DMS153 treated with DMSO at 0.1 percent for 48 hours (cell line): ENCODE measurements around the gene TMEM232.
"Not testable (repeated sequence)": the region's sequence is repeated elsewhere in the genome, so short reads cannot be mapped to it uniquely, and the experiment has no call there.

Experiments used
- DNase-seq: peaks from one replicate; lab custom pipeline; 2025; ENCODE audit not compliant: unreplicated experiment; lab: John Stamatoyannopoulos, UW

TMEM232 gene

DNA sequence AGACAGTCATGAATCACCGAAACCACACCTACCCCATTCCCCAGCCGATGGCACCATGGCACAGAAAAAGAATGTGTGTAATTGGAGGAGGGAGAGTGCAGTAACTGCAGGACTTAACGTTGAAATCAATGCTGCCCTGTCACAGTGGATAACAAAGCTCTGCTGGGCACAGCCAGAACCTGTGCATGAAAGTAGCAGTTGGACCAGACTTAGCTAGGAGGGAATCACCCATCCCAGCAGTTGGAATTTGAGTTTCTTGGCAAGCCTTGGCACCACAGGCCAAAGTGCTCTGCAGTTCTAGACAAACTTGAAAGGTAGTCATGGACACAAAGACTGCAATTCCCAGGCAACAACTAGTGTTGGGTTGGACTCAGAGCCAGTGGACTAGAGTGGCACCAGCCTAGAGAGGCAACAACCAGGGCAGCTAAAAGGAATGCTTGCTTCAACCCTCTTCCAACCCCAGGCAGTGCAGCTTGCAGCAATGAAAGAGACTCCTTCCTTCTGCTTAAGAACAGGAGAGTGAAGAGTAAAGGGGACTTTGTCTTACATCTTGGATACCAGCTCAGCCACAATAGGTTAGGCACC is 19.1 kb downstream of the TMEM232 start:
- no peak for DNase-seq

GRCh38 chr5:110705349-110705748 is 21.1 kb downstream of the TMEM232 start:
- no peak for DNase-seq

DNA sequence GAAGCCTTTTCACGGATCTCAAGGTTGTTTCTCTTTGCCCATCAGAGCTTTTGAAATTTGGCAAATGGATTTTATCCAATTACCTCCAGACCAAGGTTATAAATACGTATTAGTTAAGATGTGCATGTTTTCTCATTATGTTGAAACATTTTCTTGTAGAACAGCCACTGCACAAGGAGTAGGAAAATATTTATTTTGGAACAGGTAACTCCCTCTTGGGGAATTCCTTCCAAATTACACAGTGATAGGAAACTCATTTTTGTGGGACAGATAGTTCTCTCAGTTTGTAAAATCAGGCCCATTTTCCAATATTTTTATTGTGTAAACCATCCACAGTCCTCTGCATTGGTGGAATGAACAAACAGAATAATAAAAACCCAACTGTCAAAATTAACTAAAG is 23.0 kb downstream of the TMEM232 start:
- no peak for DNase-seq

GRCh38 chr5:110702704-110703103 is 23.8 kb downstream of the TMEM232 start:
- DNase-seq: no peak

DNA sequence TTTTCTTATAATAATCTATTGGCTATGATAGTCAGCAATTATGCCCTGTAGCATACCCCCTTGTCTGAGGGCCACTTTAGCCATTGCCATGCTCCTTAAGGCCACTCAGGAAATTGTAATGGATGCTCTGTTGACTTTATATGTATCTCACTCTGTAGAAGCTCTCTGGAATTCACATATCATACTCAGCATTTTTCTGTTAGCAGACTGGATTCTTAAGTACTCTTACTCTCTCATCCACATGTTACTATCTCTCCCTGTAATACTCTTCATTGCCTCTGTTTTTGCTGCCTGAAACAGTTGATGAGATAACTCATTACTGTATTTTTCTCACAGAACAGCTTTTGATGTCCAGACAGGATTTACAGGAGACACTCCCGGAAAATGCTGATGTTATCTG is 24.2 kb downstream of the TMEM232 start:
- DNase-seq: no peak

DNA sequence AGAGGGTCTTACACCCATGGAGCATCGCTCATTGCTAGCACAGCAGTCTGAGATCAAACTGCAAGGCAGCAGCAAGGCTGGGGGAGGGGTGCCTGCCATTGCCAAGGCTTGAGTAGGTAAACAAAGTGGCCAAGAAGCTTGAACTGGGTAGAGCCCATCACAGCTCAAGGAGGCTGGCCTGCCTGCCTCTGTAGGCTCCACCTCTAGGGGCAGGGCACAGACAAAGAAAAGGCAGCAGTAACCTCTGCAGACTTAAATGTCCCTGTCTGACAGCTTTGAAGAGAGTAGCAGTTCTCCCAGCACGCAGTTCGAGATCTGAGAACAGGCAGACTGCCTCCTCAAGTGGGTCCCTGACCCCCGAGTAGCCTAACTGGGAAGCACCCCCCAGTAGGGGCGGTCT is 33.8 kb downstream of the TMEM232 start:
- DNase-seq: not testable (repeated sequence)

- DNase-seq: not testable (repeated sequence)
These were observed 35.9 kb downstream of the TMEM232 start for GRCh38 chr5:110690587-110690986.

DNA sequence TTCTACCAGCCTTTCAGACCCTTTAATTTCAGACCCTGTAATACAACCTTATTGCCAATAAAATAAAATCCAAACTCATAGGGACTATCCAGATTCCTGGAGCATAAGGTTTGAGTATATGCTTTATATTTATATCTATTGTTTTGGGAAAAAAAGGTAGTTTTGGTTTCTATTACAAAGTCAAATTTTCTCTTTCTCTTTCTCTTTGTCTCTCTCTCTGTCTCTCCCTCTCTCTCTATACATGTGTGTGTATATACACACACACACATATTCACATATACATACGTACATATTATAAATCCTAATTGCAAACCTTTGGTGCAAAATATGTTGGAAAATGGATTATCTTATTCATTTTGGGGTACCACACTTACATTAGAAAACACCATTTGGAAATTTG is 39.0 kb downstream of the TMEM232 start:
- no peak for DNase-seq

GRCh38 chr5:110686270-110686669 is 40.2 kb downstream of the TMEM232 start:
- no peak for DNase-seq

- DNase-seq: no peak
These were observed 44.5 kb downstream of the TMEM232 start for GRCh38 chr5:110681953-110682352.

DNA sequence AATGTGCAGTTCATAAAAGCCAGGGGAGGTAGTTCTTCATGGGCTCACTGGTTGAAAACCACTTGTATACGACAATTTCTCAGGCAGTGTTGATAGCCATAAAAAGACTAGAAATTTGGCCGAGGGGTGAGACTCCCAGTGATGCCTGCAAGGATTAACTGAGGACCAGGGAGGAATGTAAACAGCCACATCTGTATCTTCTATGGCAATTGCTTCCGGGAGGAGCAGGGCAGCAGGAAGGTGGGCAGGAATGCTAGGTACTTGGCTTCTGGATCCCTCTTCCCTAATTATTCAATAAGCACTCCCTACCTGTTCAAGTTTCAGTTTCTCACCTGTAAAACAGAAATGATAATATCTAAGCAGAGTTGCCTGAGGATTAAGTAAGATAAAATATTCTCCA is 45.4 kb downstream of the TMEM232 start:
- DNase-seq: no peak

- not testable (repeated sequence) for DNase-seq
These were observed 49.9 kb downstream of the TMEM232 start for GRCh38 chr5:110676554-110676953.

- DNase-seq: no peak
These were observed 61.2 kb downstream of the TMEM232 start for GRCh38 chr5:110665184-110665726.

DNA sequence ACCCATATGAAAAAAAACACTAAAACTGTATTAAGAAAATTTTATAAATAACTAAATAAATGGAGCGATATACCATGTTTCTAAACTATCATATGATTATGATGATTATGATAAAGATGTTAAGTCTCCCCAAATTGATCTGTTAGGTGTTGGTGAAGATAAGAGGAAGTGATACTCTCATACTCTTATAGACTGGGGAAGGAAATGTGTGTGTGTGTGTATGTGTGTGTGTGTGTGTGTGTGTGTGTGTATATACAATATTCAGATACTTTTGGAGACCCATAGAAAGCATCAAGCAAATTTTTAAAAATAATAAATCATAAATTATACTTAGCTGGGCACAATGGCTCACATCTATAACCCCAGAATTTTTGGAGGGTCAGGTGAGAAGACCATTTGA is 62.9 kb downstream of the TMEM232 start:
- no peak for DNase-seq

DNA sequence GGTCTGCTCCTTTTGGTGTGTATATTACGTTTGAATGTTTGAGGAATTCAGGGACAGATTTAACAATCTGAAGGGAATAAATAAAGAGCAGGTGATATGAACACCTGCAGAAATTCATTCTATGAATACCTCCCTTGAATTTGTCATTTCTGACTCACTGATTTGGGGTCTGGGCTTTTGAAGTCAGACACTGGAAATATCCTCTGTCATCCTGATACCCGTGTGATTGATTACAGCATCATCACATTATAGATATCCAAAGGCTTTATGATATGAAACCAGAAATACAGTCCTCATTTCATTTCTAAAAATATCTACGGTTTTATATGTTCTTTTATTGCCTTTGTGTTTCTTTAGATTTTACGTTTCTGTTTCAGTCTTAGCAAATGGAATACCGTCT is 68.5 kb downstream of the TMEM232 start:
- DNase-seq: no peak

DNA sequence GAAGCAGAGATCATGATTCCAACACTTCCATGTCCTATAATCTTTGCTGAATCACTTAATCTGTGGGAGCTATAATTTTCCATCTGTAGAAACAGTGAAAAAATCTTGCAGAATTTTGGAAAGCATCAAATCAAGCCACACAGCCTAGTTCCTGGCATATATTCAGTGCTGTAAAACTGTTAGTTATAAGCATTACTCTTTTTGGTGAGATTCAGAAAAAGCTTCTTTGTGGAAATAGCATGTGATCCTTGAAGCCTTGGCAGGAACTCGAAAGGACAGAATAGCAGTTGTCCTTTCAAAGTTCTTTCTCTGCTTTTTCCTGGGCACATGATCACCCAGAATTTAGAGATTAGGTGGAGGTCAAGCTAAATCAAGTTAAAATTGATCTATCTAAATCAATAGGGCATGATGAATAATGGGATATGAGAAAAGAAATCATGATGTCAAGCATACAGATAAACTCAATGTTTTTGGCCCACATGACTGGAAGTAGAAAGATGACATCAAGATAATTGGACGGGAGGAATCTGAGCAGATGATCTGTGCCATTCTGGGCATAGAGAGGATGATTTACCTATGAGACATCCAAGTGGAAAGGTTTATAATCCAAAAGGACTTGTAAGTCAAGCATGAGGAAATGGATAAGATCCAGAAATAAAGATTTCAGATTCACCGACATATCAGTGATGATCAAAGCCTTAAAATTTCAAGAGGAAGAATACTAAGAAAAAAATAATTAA is 73.1 kb downstream of the TMEM232 start:
- no peak for DNase-seq

DNA sequence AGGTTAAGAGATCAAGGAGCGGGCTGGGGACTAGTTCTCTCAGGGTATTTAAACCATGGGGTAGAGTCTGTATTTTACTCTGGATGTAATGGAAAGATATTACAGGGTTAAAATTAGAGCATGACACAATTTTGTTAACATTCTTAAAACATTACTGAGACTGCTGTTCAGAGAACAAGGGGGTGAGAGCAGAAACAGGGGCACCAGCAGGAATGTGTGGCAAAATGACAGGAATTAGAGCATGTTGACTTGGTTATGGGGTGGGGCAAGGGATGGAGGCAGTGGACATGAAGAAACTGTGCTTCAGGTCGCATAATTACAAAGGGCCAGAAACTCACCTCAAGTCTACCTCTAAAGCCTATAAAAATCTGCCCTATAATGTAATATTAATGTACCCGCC is 75.0 kb downstream of the TMEM232 start:
- DNase-seq: no peak

GRCh38 chr5:110644357-110644756 is 82.1 kb downstream of the TMEM232 start:
- DNase-seq: no peak

DNA sequence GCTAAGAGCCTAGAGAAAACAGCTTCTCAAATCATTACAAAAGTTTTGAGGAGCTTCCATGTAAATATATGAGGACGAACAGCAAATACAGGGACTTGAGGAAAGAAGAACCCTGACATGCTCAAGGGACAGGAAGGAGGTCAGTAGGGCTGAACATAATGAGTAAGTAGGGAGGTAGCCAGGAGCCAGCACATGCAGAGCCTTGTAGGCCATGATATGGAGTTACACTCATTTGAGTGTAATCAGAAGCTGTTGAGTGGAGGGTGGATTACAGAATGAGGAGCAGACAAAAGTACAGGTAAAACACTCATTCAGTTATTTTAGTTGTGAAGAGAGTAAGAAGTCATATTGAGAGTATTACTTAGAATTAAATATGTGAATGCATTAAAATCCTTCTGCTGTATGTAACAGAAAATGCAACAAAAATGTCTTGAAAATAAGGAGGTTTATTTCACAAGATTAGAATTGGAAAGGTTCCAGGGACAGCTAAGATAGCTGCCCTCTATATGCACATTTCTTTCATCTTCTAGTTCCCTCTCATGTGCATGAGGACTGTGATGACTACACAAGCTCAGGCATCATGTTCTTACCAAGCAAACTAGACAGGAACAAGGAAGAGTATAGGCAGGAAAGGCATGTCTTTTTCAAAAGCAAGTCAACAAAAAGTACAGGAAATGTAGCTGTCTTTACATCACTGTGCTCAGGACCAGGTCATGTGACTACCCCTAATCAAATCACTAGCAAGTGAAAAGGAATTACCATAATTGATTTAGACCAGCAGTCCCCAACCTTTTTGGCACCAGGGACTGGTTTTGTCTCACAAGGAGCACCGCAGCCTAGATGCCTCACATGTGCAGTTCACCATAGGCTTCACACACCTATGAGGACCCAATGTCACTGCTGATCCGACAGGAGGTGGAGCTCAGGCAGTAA is 87.2 kb downstream of the TMEM232 start:
- DNase-seq: no peak

DNA sequence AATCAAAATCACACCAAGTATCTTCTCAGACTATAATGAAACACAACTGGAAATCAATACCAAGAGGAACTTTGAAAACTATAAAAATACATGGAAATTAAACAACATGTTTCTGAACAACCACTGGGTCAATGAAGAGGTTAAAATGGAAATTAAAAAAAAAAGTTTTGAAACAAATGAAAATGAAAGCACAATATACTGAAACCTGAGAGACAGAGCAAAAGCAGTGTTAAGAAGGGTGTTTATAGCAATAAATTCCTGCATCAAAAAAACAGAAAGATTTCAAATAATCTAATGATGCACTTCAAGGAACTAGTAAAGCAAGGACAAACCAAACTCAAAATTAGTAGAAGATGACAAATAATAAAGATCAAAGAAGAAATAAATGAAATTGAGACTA is 92.0 kb downstream of the TMEM232 start:
- DNase-seq: no peak

DNA sequence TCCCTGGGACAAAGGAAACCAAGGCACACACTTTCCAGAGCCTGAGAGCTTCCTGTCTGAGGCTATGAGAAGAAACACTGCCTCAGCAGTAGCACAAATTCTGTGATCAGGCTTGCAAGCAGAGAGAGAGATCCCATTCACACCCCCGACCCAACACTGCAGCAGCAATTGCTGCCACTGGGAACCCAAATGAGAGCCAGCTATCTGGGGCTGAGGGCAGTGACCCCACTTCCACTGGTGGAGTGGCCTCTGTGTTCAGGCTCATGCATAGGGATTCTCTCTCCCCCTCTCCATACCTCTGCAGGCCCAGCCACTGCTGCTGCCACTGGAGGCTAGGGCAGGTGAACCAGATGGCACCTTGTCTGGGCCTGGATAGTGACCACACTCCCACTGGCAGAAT is 95.2 kb downstream of the TMEM232 start:
- no peak for DNase-seq

GRCh38 chr5:110630350-110630749 is 96.1 kb downstream of the TMEM232 start:
- no peak for DNase-seq
